ENCODE measurements around the gene SYNGR3. TPM values are rescaled to one million over a fixed set of nuclear protein-coding genes. Genes with fewer than 3 reads are reported as not detected.
"Not testable (repeated sequence)": the region's sequence is repeated elsewhere in the genome, so short reads cannot be mapped to it uniquely, and the experiment has no call there.

The SYNGR3 gene
- total and polyA plus RNA-seq, 2 donors, result 1.8 to 2.0 TPM

GRCh38 chr16:2033909-2034695, 44.3 kb downstream of the SYNGR3 start:
- 50% methylated on average over 16 of the region's 32 CpGs for WGBS
- Histone ChIP-seq H3K4me3 (ENCODE audit: low read depth, low read length) (peak overlapping the region; percentile 6), H3K27ac (ENCODE audit: low read depth) (peak overlapping the region; percentile 71)
- not testable (repeated sequence) for DNase-seq (ENCODE audit: extremely low spot score); H3K36me3 ChIP-seq (ENCODE audit: insufficient read depth); H3K4me1 ChIP-seq (ENCODE audit: insufficient read depth)

DNA sequence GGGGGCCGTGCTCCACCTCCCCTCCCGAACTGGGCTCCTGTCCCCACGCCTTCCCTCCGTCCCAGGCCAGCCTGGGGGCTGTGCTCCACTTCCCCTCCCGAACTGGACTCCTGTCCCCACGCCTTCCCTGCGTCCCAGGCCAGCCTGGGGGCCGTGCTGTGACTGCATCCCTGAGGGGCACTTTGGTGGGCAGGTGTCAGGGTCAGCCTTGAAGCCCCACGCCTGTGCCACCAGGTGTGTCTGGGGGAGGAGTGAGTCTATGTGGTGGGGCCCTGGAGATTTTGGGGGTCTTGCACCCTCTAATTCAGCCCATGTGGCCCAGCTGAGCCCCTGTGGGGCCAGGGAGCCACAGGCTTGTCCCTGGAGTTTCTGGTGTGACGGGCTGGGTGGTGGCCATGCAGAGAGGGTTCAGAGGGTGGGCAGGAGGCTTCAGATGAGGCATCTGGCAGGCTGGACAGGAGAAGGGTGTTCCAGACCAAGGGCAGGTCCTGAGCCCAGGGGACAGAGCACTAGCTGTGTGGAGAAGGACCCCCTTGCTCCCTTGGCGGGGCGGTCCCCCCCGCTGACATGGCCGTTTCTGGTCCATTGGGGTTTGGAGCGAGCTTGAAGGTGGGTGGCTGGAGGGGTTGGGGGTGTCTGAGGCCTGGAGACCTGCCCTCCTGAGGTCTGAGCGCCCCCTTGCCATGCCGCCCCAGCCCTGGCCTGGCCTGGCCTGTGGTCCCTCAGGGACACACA, 45.1 kb downstream of the SYNGR3 start:
- peak overlapping the region; percentile 94 for H3K27ac ChIP-seq (ENCODE audit: low read depth)

DNA sequence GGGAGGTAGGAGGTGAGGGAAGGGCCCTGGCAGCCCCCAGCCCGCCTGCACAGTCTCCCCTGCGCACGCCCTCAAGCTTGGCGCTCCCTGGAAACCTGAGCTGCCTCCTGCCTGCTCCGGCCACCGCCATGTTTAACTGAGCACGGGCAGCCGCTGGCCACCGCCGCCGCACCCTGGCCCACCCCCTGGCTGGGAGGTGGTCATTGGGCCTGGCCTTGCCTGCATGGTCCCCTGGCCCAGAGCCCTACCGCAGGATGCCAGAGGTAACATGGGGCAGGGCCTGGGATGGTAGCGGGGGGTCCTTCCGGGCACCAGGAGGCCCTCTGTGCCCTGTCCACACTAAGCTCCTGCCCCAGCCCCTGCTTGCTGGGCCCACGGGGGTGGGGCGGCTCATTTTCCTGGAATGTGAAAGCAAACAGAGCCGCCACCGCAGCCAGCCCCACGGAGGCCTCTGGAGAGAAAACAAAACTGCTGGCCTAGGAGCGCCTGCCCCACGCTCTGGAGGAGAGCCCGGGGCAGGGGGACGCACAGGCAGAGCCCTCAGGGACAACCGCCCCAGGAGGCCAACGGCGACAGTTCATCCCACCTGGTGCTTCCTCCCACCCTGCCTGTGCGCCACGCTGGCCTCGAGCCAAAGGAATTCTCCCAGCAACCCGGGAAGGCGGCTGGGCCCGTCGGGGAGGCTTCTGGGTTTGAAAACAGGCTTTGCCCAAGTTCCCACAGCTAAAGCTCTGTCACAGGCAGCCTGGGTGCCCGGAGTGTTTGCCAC, 45.8 kb downstream of the SYNGR3 start:
- Histone ChIP-seq H3K27ac (ENCODE audit: low read depth) (peak overlapping the region; percentile 94), H3K36me3 (ENCODE audit: insufficient read depth) (no peaks in the 10 kb centered on the region), H3K4me3 (ENCODE audit: low read depth, low read length) (peak overlapping the region; percentile 16), H3K4me1 (ENCODE audit: insufficient read depth) (peaks cover 6% of the 10 kb centered on the region)
- 41% methylated on average over 34 of the region's 34 CpGs for WGBS
- no peak for DNase-seq (ENCODE audit: extremely low spot score)

More for the DNA sequence above, 45.1 kb downstream of the SYNGR3 start:
- DNase-seq (ENCODE audit: extremely low spot score), result no peak
- Histone ChIP-seq H3K36me3 (ENCODE audit: insufficient read depth) (no peaks in the 10 kb centered on the region), H3K4me1 (ENCODE audit: insufficient read depth) (peaks cover 3% of the 10 kb centered on the region), H3K4me3 (ENCODE audit: low read depth, low read length) (no peak overlapping the region)
- 67% methylated on average over 17 of the region's 17 CpGs for WGBS

GRCh38 chr16:2036200-2036966, 46.6 kb downstream of the SYNGR3 start:
- H3K27ac ChIP-seq (ENCODE audit: low read depth), result peak overlapping the region; percentile 94
- H3K4me3 ChIP-seq (ENCODE audit: low read depth, low read length), result no peak overlapping the region
- 83% methylated on average over 47 of the region's 47 CpGs for WGBS
- H3K4me1 ChIP-seq (ENCODE audit: insufficient read depth), result peaks cover 6% of the 10 kb centered on the region
- no peak for DNase-seq (ENCODE audit: extremely low spot score)
- no peaks in the 10 kb centered on the region for H3K36me3 ChIP-seq (ENCODE audit: insufficient read depth)

- no peak overlapping the region for H3K4me3 ChIP-seq (ENCODE audit: low read depth, low read length)
- DNase-seq (ENCODE audit: extremely low spot score), result no peak
- H3K27ac ChIP-seq (ENCODE audit: low read depth), result peak overlapping the region; percentile 74
- 88% methylated on average over 15 of the region's 15 CpGs for WGBS
- H3K36me3 ChIP-seq (ENCODE audit: insufficient read depth), result no peaks in the 10 kb centered on the region
- peaks cover 6% of the 10 kb centered on the region for H3K4me1 ChIP-seq (ENCODE audit: insufficient read depth)
Observed at GRCh38 chr16:2037115-2037514, 47.3 kb downstream of the SYNGR3 start.

- Histone ChIP-seq H3K4me1 (ENCODE audit: insufficient read depth) (peaks cover 4% of the 10 kb centered on the region), H3K4me3 (ENCODE audit: low read depth, low read length) (no peak overlapping the region), H3K36me3 (ENCODE audit: insufficient read depth) (no peaks in the 10 kb centered on the region), H3K27ac (ENCODE audit: low read depth) (peak overlapping the region; percentile 95)
- 63% methylated on average over 29 of the region's 29 CpGs for WGBS
- DNase-seq (ENCODE audit: extremely low spot score), result no peak
Observed at GRCh38 chr16:2037647-2038381, 48.0 kb downstream of the SYNGR3 start.

DNA sequence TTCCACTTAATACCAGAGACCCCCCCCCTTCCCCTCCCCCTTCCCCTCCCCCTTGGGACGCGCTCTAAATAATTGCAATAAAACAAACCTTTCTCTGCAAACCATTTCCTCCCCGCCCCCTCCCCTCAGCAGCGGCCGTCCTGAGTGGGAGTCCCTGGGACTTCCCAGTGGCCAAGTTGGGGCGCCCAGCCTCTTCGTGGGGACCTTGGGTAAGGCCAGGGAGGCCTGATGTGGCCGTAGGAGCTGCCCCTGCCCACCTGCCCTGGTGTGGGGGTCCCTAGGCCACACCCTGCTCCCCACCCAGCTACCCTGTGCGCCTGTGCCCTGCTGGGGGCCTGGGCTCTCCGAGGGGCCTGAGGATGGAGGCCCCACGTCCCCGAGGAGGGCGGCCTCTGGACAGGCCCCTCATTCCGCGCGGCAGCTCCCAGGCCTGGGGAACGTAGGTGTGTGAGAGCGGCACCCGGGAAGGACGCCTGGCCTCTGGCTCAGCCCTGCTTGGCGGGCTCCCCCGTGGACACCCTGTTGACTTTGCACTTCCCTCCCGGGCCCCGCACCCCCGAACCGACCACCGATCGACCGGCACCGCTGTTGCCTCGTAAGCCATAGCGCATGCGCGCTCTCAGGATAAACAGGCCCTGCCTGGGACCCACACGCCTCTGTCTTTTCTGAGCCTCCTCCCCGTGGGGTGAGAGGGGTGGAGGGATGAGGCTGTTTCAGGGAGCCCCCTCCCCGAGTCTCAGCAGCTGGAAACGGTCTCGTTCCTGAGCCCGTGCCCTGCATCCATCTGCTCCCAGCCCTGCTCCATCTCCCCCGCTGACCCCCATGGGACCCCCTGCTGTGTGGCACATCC, 48.8 kb downstream of the SYNGR3 start:
- Histone ChIP-seq H3K4me1 (ENCODE audit: insufficient read depth) (peaks cover 4% of the 10 kb centered on the region), H3K4me3 (ENCODE audit: low read depth, low read length) (no peak overlapping the region), H3K36me3 (ENCODE audit: insufficient read depth) (no peaks in the 10 kb centered on the region), H3K27ac (ENCODE audit: low read depth) (peak overlapping the region; percentile 95)
- 45% methylated on average over 41 of the region's 41 CpGs for WGBS
- peak; percentile 56 for DNase-seq (ENCODE audit: extremely low spot score)

GRCh38 chr16:2039274-2040031, 49.7 kb downstream of the SYNGR3 start:
- 35% methylated on average over 29 of the region's 29 CpGs for WGBS
- peak; percentile 83 for DNase-seq (ENCODE audit: extremely low spot score)
- peaks cover 4% of the 10 kb centered on the region for H3K4me1 ChIP-seq (ENCODE audit: insufficient read depth)
- no peaks in the 10 kb centered on the region for H3K36me3 ChIP-seq (ENCODE audit: insufficient read depth)
- H3K4me3 ChIP-seq (ENCODE audit: low read depth, low read length), result no peak overlapping the region
- H3K27ac ChIP-seq (ENCODE audit: low read depth), result peak overlapping the region; percentile 95

DNA sequence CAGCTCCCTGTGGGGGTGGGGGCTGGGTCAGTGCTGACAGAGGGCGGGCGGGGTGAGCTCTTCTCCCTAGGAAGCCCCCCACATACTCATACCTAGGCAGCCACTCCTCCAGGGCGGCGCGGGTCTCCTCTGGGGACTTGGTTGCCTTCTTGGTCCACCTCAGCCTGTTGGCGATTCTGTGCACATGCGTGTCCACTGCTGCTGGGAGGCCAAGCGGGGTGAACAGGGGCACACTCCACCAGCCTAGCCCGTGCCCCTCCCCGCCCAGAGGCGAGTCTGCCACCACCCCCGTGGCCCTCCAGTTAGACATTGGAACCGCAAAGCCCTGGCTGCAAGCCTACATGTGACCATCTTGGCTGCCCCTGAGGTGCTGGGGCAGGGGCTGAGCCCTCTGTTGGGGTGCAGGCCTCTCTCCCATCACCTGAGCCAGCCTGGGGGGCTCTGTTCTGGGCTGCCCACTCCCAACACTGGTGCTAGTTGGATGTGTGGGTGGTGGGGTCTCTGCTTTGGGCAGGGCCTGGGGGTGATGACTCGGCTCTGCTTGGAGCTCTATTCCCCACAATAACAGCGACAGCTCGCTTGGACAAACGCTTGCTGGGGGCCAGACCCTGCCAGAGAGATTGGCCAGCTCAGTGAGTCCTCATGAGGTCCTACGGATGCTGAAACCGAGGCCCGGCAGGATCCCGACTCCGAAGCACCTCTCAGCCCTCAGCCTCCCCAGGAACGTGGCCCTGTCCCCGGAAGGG, 50.4 kb downstream of the SYNGR3 start:
- Histone ChIP-seq H3K4me1 (ENCODE audit: insufficient read depth) (peaks cover 2% of the 10 kb centered on the region), H3K4me3 (ENCODE audit: low read depth, low read length) (no peak overlapping the region), H3K27ac (ENCODE audit: low read depth) (peak overlapping the region; percentile 82), H3K36me3 (ENCODE audit: insufficient read depth) (no peaks in the 10 kb centered on the region)
- no peak for DNase-seq (ENCODE audit: extremely low spot score)
- 71% methylated on average over 24 of the region's 24 CpGs for WGBS

DNA sequence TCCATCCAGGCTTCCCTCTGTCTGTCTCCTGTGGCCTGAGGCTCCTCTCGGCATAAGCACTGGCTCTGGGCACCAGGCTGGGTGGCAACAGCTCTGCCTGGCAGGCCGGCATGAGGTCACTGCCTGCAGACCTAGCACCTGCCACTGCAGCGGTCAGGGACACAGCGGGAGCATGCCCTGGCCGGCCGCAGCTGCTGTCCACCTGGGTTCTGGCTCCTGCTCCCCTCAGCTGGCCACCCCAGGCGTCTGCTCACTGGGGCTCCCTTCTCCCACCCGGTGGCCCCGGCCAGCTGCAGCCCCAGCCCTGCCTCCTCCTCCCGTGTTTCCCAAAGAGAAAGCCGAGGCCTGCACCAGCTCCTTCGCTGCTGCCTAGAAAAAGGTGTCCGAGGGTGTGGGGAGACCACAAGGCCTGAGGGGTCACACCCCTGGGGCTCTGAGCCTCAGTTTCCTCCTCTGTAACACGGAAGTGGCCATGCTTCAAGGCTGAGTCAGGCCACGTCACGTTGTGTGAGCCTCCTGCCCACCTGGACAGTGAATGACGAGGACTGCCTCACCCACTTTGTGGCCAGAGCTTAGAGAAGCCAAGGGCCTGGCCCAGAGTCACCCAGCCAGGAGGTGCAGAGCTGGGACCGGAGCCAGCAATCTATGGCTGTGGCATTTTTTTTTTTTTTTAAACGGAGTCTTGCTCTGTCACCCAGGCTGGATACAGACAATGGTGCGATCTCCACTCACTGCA, 51.2 kb downstream of the SYNGR3 start:
- no peak for DNase-seq (ENCODE audit: extremely low spot score)
- 73% methylated on average over 20 of the region's 20 CpGs for WGBS
- peak overlapping the region; percentile 82 for H3K27ac ChIP-seq (ENCODE audit: low read depth)
- H3K4me3 ChIP-seq (ENCODE audit: low read depth, low read length), result no peak overlapping the region
- H3K4me1 ChIP-seq (ENCODE audit: insufficient read depth), result peaks cover 2% of the 10 kb centered on the region
- H3K36me3 ChIP-seq (ENCODE audit: insufficient read depth), result no peaks in the 10 kb centered on the region
